K562 (cell line): ENCODE data around the gene CDC26. TPM values are rescaled to one million over a fixed set of nuclear protein-coding genes. Genes with fewer than 3 reads are reported as not detected.

ENCODE experiments used
- EP300 ChIP-seq: IDR thresholded peaks from 2 replicates; pipeline ENCODE4 v1.6.1; 2012; ENCODE audit warnings: low read length, improper control_type of control experiment
- EP400 ChIP-seq: fragments of 450-650 bp; IDR thresholded peaks from 2 replicates; pipeline ENCODE4 v1.6.1; 2017; ENCODE audit warnings: antibody characterized with exemption, mild to moderate bottlenecking, moderate library complexity
- ETV1 ChIP-seq: fragments of 450-650 bp; conservative IDR thresholded peaks from 2 replicates; pipeline ENCODE4 v1.6.1; 2016; ENCODE audit warnings: missing genetic modification characterization, control low read depth, low read depth, missing compliant biosample characterization
- GATA2 ChIP-seq: sonication (generic); formaldehyde crosslinking; IDR thresholded peaks from 2 replicates; pipeline ENCODE4 v1.4.0; 2020; ENCODE audit warnings: mild to moderate bottlenecking, missing genetic modification reagents
- OTX1 ChIP-seq: fragments of 450-650 bp; formaldehyde crosslinking; IDR thresholded peaks from 2 replicates; pipeline ENCODE4 v1.4.0; 2022; ENCODE audit warnings: mild to moderate bottlenecking
- PTTG1 ChIP-seq: fragments of 450-650 bp; IDR thresholded peaks from 2 replicates; pipeline ENCODE4 v1.6.1; 2016; ENCODE audit warnings: low read depth, mild to moderate bottlenecking, missing genetic modification characterization, missing compliant biosample characterization
- SNAPC5 ChIP-seq: fragments of 250-450 bp; sonication (Bioruptor Pico); IDR thresholded peaks from 2 replicates; pipeline ENCODE4 v1.8.0; 2021; ENCODE audit warnings: moderate library complexity, mild to moderate bottlenecking, inconsistent platforms
- SRSF1 ChIP-seq: fragments of 200-400 bp; formaldehyde crosslinking; IDR thresholded peaks from 2 replicates; pipeline ENCODE4 v1.6.1; 2017; ENCODE audit warnings: mild to moderate bottlenecking, low read depth, low read length, moderate library complexity
- polyA plus RNA-seq, 8 experiments: library from polyadenylated mRNA; depleted of rRNA in 4 of 8; stranded (reverse) in 5 of 8; unstranded in 3 of 8; fragments of >200 nt; fragmentation: Nextera tagmentation in 2 of 8; fragmentation: Illumina TruSeq in 1 of 8; extraction: Ambion mirVana in 2 of 8; extraction: Trizol in 1 of 8; gene quantifications; 2 replicates each; pipeline versions ENCODE4 v1.2.1 to v1.2.3, GENCODE V29; 2011 to 2014; ENCODE audit warnings: inconsistent platforms in 1 of 8, missing spikeins in 1 of 8
- total RNA-seq, 7 experiments: library from RNA; depleted of rRNA in 6 of 7; stranded (reverse); fragments of >200 nt in 6 of 7; fragmentation: Illumina TruSeq in 2 of 7; extraction: Trizol in 2 of 7; gene quantifications; 2 replicates each; pipeline versions ENCODE4 v1.2.1 to v1.2.3, GENCODE V29; 2011 to 2021; ENCODE audit warnings: low replicate concordance in 1 of 7
- TF ChIP-seq, protein P1 (sequence below): sonication (generic); formaldehyde crosslinking; IDR thresholded peaks from 2 replicates; pipeline ENCODE4 v1.8.0; 2022; ENCODE audit warnings: mild to moderate bottlenecking, low read depth, missing genetic modification reagents
- TF ChIP-seq, protein P2 (sequence below): sonication (generic); formaldehyde crosslinking; IDR thresholded peaks from 2 replicates; pipeline ENCODE4 v1.8.0; 2023; ENCODE audit warnings: missing genetic modification reagents, mild to moderate bottlenecking, borderline replicate concordance

The CDC26 gene
- total and polyA plus RNA-seq, 9 of the 15 experiments (the other 6 are each of a cell fraction or from before 2014, with no cell fraction given): 33.0 to 147 (median 60.0) TPM

DNA sequence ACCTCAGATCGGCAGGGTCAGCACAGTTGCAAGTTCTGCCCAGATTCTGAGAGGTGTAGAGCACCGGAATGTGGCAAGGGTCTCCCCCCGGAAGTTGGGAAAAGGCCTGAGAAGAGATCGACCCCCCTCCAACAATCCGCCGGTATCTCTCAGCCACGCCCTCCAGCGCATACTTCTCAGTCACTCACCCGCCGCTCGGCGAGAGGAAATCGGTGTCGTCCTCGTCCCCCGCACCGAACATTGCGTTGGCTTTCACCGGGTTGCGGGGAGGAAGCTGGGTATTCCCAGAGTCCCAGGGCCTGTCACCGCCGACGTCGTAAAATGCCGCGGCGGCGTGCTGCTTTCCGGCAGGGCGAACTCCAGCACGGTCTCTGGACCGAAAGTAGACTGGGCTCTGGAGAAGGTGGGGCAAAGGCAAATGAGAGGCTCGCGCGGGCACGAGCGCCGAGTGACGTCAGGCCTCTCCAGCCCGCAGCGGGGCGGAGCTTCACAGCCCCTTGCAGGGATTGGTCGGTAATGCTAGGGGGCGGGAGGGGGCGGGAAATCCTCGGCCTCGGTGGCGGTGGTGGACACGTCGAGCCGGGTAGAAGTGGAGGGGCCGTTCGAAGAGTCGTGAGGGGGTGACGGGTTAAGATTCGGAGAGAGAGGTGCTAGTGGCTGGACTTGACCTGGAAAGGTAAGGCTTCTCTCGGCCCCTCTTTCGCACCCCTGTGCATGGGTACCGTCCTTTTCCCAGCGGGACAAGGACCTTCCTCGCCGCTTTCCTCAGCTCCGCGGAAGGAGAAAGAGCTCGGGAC lies 54.2 kb downstream of the CDC26 start, which contains the start of the genes FKBP15 and SLC31A1 (continued):
- TF ChIP-seq, protein P1, sequence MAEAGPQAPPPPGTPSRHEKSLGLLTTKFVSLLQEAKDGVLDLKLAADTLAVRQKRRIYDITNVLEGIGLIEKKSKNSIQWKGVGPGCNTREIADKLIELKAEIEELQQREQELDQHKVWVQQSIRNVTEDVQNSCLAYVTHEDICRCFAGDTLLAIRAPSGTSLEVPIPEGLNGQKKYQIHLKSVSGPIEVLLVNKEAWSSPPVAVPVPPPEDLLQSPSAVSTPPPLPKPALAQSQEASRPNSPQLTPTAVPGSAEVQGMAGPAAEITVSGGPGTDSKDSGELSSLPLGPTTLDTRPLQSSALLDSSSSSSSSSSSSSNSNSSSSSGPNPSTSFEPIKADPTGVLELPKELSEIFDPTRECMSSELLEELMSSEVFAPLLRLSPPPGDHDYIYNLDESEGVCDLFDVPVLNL (CRISPR knock-in tag): 0 out of 2 replicates have a peak, but pooled peaks have one; percentile 29
- TF ChIP-seq, protein P2, sequence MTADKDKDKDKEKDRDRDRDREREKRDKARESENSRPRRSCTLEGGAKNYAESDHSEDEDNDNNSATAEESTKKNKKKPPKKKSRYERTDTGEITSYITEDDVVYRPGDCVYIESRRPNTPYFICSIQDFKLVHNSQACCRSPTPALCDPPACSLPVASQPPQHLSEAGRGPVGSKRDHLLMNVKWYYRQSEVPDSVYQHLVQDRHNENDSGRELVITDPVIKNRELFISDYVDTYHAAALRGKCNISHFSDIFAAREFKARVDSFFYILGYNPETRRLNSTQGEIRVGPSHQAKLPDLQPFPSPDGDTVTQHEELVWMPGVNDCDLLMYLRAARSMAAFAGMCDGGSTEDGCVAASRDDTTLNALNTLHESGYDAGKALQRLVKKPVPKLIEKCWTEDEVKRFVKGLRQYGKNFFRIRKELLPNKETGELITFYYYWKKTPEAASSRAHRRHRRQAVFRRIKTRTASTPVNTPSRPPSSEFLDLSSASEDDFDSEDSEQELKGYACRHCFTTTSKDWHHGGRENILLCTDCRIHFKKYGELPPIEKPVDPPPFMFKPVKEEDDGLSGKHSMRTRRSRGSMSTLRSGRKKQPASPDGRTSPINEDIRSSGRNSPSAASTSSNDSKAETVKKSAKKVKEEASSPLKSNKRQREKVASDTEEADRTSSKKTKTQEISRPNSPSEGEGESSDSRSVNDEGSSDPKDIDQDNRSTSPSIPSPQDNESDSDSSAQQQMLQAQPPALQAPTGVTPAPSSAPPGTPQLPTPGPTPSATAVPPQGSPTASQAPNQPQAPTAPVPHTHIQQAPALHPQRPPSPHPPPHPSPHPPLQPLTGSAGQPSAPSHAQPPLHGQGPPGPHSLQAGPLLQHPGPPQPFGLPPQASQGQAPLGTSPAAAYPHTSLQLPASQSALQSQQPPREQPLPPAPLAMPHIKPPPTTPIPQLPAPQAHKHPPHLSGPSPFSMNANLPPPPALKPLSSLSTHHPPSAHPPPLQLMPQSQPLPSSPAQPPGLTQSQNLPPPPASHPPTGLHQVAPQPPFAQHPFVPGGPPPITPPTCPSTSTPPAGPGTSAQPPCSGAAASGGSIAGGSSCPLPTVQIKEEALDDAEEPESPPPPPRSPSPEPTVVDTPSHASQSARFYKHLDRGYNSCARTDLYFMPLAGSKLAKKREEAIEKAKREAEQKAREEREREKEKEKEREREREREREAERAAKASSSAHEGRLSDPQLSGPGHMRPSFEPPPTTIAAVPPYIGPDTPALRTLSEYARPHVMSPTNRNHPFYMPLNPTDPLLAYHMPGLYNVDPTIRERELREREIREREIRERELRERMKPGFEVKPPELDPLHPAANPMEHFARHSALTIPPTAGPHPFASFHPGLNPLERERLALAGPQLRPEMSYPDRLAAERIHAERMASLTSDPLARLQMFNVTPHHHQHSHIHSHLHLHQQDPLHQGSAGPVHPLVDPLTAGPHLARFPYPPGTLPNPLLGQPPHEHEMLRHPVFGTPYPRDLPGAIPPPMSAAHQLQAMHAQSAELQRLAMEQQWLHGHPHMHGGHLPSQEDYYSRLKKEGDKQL (CRISPR knock-in tag): no peak
- TF ChIP-seq EP300 (peak; percentile 22; the same call in 1 of the 2 replicates), OTX1 (0 out of 2 replicates have a peak, but pooled peaks have one; percentile 69), GATA2 (CRISPR knock-in tag) (no peak), SRSF1 (no peak), EP400 (peak; percentile 76), ETV1 (tag) (peak; percentile 27; the same call in 1 of the 2 replicates), SNAPC5 (CRISPR knock-in tag) (no peak), PTTG1 (tag) (no peak)
